G401.6 (cell line): ENCODE data around the gene ZFP1.
"Not testable (repeated sequence)": the region's sequence is repeated elsewhere in the genome, so short reads cannot be mapped to it uniquely, and the experiment has no call there.

Source experiments
- FAIRE-seq: peaks from 2 replicates; lab custom pipeline; 2012; peaks lifted over from hg19 to GRCh38; lab: Jason Lieb, UNC

Gene ZFP1

DNA sequence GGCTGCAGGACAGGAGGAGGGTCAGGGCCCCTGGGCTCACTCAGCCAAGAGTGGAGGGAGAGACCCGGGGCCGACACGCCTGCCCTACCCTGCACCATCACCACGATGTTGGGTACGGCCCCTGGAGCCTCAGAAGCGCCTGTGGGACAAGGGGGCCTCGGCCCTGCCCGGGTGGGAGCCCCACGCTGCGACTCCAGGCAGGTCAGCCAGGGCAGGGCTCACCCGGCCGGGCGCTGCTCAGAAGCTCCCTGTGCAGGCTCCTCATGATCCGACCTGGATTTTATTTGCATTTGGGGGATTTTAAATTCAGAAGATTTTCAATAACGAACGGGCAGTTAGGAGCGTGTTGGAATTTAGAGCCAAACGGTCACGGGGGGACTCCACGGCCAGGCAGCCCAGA lies 56.6 kb downstream of the ZFP1 start:
- not testable (repeated sequence) for FAIRE-seq

- not testable (repeated sequence) for FAIRE-seq
Observed at GRCh38 chr16:75205438-75205837, 57.1 kb downstream of the ZFP1 start.

DNA sequence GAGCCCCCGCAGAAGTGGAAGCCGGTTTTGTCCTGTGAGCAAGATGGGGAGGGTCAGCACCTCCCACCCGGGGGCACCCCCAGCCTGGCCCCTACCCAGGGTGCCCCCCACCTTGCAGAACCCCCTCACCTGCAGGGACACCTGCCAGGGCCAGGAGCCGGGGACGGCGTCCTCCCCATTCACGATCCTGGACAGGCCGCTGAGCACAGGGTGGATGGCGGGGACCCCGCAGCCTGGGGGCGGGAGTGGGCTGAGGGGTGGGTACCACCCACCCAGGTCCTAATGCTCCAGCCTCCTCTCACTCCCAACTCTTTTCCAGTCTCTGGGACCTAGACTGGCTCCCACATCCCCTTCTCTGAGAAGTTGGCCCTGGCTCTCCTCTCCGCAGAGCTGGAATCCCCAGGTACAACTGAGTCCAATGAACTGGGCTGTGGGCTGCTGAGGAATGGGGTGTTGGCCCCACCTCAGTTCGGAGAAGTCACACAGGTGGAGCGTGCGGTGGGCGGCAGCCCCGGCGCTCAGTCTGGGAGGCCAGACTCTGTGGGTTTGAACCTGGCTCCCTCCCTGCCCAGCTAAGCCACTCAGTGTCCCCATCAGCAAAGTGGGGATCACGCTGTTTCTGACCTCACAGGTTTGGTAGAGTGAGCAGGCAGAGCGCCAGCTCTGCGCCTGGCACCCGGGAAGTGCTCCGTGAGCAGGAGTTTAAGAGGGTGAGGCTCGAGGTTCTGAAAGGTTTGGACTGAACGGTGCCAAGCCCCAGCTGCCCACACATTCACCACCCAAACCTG lies 57.8 kb downstream of the ZFP1 start:
- FAIRE-seq, result not testable (repeated sequence)

DNA sequence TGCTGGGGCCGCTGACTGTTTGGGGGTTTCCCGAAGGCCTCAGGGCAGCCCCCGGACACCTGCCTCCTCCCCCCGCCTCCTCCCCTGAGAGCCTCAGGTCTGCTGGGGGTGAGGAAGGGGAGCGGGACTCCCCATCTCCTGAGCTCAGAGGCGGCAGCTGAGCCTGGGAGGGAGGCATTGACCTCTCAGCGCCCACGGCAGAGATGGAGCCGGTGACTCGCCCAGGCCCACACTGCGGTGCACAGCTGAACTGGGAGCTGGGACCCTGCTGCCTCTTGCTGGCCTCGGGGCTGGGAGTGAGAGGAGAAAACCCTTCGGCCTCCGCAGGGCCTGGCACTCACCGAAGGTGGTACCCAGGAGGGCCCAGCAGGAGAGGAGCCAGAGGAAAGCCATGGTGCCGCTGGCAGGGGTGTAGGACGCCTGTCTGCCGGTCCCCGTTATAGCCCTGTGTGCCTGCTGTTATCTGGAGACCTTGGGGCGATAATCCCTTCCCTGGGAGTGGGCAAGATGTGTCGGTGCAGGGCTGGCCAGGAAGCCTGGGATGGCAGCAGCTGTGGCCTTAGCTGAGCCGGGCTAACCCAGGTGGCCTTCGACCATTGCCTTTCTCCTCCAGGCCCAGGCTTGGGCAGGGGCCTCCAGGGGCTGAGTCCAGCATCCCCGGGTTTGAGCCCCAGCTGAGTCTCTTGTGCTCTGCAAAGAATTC lies 58.6 kb downstream of the ZFP1 start, which contains the start of gene CTRB2:
Gene CTRB2, minus strand, starts transcription at position 413 of the 703 bp plus-strand sequence. Its CDS starts 20 bp downstream, at position 393.
- FAIRE-seq, result no peak

GRCh38 chr16:75207831-75208230 lies 59.5 kb downstream of the ZFP1 start:
- no peak for FAIRE-seq

DNA sequence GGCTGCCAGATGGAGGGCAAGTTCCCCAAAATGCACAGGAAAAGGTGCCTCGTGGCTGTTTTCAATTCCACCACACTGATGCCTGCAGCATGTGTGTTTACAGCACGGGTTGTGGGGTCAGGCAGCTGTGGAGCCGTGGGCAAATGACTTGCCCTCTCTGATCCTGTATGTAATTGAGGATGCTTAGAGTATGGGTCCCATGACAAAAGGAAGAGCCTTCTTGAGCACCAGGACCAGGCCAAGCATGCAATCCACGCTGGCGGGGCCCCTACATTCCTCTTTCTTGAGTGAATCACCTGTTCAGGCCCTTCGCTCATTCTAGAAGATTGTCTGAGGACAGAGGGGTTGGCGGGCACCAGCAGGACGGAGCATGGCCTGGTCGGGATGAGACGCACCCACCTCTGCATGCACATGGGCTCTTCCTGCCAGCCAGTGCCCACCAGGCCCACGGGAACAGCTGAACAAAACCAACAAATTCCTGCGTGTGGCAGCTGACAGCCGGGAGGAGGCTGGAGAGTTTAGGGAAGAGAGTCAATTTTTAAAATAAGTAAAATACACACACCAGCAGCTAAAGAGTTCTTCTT lies 60.0 kb downstream of the ZFP1 start:
- FAIRE-seq, result no peak

GRCh38 chr16:75208861-75209505 lies 60.7 kb downstream of the ZFP1 start:
- FAIRE-seq, result no peak

GRCh38 chr16:75209514-75209913 lies 61.2 kb downstream of the ZFP1 start:
- FAIRE-seq, result not testable (repeated sequence)

DNA sequence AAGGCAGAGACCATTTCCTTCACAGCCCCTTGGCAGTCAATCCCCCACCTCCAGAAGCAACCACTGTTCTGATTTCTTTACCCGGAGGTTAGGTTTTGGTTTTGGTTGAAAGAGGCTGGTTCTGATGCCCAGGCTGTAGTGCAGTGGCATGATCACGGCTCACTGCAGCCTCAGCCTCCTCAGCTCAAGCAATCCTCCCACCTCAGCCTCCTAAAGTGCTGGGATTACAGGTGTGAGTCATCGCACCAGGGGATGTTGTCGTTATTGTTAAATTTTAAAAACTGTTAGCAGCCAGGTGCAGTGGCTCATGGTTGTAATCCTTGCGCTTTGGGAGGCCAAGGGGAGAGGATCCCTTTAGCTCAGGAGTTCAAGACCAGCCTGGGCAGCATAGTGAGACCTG lies 61.6 kb downstream of the ZFP1 start:
- FAIRE-seq, result no peak

GRCh38 chr16:75211286-75211685 lies 63.0 kb downstream of the ZFP1 start:
- not testable (repeated sequence) for FAIRE-seq

- no peak for FAIRE-seq
Observed at GRCh38 chr16:75216127-75216526, 67.8 kb downstream of the ZFP1 start.

- FAIRE-seq, result no peak
Observed at GRCh38 chr16:75216576-75216975, 68.3 kb downstream of the ZFP1 start.

GRCh38 chr16:75217389-75217851 lies 69.1 kb downstream of the ZFP1 start:
- no peak for FAIRE-seq

- FAIRE-seq, result no peak
Observed at GRCh38 chr16:75218256-75219076, 70.1 kb downstream of the ZFP1 start, which contains the start of gene CTRB1. TSS of gene CTRB1 (plus strand) at chr16:75218988. CDS start at chr16:75219008, 20 bp downstream.

- no peak for FAIRE-seq
Observed at GRCh38 chr16:75219088-75219487, 70.8 kb downstream of the ZFP1 start.

GRCh38 chr16:75219838-75220237 lies 71.5 kb downstream of the ZFP1 start:
- FAIRE-seq, result no peak
